SK-N-SH treated with all-trans-retinoic acid at 6 μM for 48 hours (cell line): Measurements from ENCODE around the gene TMEM141.
"Not testable (repeated sequence)": the region's sequence is repeated elsewhere in the genome, so short reads cannot be mapped to it uniquely, and the experiment has no call there.

Experiments used
- ATAC-seq: fragments of 200-7000 bp; cut with Tn5 transposase; 3 replicates; pipeline ENCODE4 v1.9.1; 2020; ENCODE audit warnings: mild to moderate bottlenecking, moderate library complexity
- ARNTL ChIP-seq: fragments of 450-650 bp; formaldehyde crosslinking; IDR thresholded peaks from 2 replicates; pipeline ENCODE4 v1.5.0; 2020; ENCODE audit warnings: low read depth, mild to moderate bottlenecking, moderate library complexity, borderline replicate concordance
- GLIS3 ChIP-seq: fragments of 250-450 bp; sonication (Bioruptor Pico); IDR thresholded peaks from 2 replicates; pipeline ENCODE4 v1.5.0; 2020; ENCODE audit warnings: mild to moderate bottlenecking, moderate library complexity
- ISL1 ChIP-seq: fragments of 250-450 bp; sonication (Bioruptor Pico); IDR thresholded peaks from 2 replicates; pipeline ENCODE4 v2.1.2; 2022; ENCODE audit warnings: mild to moderate bottlenecking, moderate library complexity
- PPARA ChIP-seq: fragments of 250-450 bp; sonication (Bioruptor Pico); IDR thresholded peaks from 2 replicates; pipeline ENCODE4 v1.5.0; 2020; ENCODE audit warnings: mild to moderate bottlenecking, borderline replicate concordance
- RARB ChIP-seq: fragments of 250-450 bp; sonication (Bioruptor Pico); IDR thresholded peaks from 2 replicates; pipeline ENCODE4 v1.8.0; 2021; ENCODE audit warnings: mild to moderate bottlenecking, moderate library complexity
- SNAI2 ChIP-seq: fragments of 250-450 bp; sonication (Bioruptor Pico); IDR thresholded peaks from 2 replicates; pipeline ENCODE4 v1.5.0; 2020; ENCODE audit warnings: mild to moderate bottlenecking, moderate library complexity
- TCF4 ChIP-seq: fragments of 250-450 bp; sonication (Bioruptor Pico); IDR thresholded peaks from 2 replicates; pipeline ENCODE4 v1.8.0; 2021; ENCODE audit warnings: mild to moderate bottlenecking, moderate library complexity, borderline replicate concordance
- TOX ChIP-seq: fragments of 250-450 bp; sonication (Bioruptor Pico); IDR thresholded peaks from 2 replicates; pipeline ENCODE4 v1.8.0; 2021; ENCODE audit warnings: mild to moderate bottlenecking, moderate library complexity, borderline replicate concordance
- ZC3H10 ChIP-seq: fragments of 250-450 bp; sonication (Bioruptor Pico); IDR thresholded peaks from 2 replicates; pipeline ENCODE4 v1.5.1; 2021; ENCODE audit warnings: mild to moderate bottlenecking, moderate library complexity
- ZFP3 ChIP-seq: fragments of 250-450 bp; sonication (Bioruptor Pico); IDR thresholded peaks from 2 replicates; pipeline ENCODE4 v1.5.0; 2020; ENCODE audit warnings: mild to moderate bottlenecking, moderate library complexity
- ZFP30 ChIP-seq: fragments of 450-650 bp; formaldehyde crosslinking; IDR thresholded peaks from 2 replicates; pipeline ENCODE4 v1.5.0; 2022; ENCODE audit warnings: mild to moderate bottlenecking, moderate library complexity
- ZNF565 ChIP-seq: fragments of 450-650 bp; formaldehyde crosslinking; conservative IDR thresholded peaks from 2 replicates; pipeline ENCODE4 v1.5.0; 2020; ENCODE audit warnings: low read depth, mild to moderate bottlenecking, moderate library complexity
- ZNF8 ChIP-seq: fragments of 450-650 bp; formaldehyde crosslinking; IDR thresholded peaks from 2 replicates; pipeline ENCODE4 v1.5.0; 2020; ENCODE audit warnings: mild to moderate bottlenecking, moderate library complexity
- TF ChIP-seq, protein P1 (sequence below): fragments of 250-450 bp; sonication (Bioruptor Pico); IDR thresholded peaks from 2 replicates; pipeline ENCODE4 v1.8.0; 2020; ENCODE audit warnings: mild to moderate bottlenecking, moderate library complexity, borderline replicate concordance
- TF ChIP-seq, protein P2 (sequence below): fragments of 250-450 bp; sonication (Bioruptor Pico); IDR thresholded peaks from 2 replicates; pipeline ENCODE4 v1.5.0; 2020; ENCODE audit warnings: mild to moderate bottlenecking, moderate library complexity
- TF ChIP-seq, protein P3 (sequence below): fragments of 250-450 bp; sonication (Bioruptor Pico); IDR thresholded peaks from 2 replicates; pipeline ENCODE4 v1.5.1; 2021; ENCODE audit warnings: mild to moderate bottlenecking, moderate library complexity
- TF ChIP-seq, protein P4 (sequence below): fragments of 250-450 bp; sonication (Bioruptor Pico); IDR thresholded peaks from 2 replicates; pipeline ENCODE4 v1.5.1; 2020; ENCODE audit warnings: low read depth, mild to moderate bottlenecking, moderate library complexity

TMEM141 gene

DNA sequence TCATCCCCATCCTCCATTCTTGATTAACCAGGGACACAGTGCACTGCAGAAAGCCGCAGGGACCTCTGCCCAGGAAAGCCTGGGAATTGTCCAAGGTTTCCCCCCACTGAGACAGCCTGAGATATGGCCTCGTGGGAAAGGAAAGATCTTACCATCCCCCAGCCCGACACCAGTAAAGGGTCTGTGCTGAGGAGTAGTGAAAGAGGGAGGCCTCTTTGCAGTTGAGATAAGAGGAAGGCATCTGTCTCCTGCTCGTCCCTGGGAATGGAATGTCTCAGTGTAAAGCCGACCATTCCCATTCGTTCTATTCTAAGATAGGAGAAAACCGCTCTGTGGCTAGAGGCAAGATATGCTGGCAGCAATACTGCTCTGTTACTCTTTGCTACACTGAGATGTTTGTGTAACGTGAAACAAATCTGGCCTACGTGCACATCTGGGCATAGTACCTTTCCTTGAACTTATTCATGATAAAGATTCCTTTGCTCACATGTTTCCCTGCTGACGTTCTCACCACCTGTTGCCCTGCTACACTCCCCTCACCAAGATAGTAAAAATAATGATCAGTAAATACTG, 5.7 kb downstream of the TMEM141 start:
- not testable (repeated sequence) for ATAC-seq

DNA sequence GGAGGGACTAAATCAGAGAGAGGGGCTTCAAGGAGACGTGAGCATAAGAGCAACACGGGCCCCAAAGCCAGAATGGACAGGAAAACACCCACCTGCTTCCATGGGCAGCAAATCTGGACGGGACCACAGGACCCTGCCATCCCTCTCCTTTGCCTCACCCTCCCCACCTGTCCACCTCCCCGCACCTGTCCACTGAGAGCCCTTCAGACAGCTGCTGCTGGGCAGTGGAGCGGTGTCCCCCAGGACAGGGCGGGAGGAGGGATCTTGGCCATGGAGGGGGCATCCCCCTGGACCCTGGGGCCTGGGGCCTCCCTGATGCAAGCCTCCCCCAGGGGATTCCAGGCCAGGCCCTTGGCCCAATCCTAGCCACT, 7.5 kb downstream of the TMEM141 start:
- TF ChIP-seq, protein P1, sequence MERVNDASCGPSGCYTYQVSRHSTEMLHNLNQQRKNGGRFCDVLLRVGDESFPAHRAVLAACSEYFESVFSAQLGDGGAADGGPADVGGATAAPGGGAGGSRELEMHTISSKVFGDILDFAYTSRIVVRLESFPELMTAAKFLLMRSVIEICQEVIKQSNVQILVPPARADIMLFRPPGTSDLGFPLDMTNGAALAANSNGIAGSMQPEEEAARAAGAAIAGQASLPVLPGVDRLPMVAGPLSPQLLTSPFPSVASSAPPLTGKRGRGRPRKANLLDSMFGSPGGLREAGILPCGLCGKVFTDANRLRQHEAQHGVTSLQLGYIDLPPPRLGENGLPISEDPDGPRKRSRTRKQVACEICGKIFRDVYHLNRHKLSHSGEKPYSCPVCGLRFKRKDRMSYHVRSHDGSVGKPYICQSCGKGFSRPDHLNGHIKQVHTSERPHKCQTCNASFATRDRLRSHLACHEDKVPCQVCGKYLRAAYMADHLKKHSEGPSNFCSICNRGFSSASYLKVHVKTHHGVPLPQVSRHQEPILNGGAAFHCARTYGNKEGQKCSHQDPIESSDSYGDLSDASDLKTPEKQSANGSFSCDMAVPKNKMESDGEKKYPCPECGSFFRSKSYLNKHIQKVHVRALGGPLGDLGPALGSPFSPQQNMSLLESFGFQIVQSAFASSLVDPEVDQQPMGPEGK (CRISPR knock-in tag), result no peak
- TF ChIP-seq ISL1, result no peak
- TF ChIP-seq ZFP3, result no peak
- no peak for TF ChIP-seq TOX
- TF ChIP-seq, protein P2, sequence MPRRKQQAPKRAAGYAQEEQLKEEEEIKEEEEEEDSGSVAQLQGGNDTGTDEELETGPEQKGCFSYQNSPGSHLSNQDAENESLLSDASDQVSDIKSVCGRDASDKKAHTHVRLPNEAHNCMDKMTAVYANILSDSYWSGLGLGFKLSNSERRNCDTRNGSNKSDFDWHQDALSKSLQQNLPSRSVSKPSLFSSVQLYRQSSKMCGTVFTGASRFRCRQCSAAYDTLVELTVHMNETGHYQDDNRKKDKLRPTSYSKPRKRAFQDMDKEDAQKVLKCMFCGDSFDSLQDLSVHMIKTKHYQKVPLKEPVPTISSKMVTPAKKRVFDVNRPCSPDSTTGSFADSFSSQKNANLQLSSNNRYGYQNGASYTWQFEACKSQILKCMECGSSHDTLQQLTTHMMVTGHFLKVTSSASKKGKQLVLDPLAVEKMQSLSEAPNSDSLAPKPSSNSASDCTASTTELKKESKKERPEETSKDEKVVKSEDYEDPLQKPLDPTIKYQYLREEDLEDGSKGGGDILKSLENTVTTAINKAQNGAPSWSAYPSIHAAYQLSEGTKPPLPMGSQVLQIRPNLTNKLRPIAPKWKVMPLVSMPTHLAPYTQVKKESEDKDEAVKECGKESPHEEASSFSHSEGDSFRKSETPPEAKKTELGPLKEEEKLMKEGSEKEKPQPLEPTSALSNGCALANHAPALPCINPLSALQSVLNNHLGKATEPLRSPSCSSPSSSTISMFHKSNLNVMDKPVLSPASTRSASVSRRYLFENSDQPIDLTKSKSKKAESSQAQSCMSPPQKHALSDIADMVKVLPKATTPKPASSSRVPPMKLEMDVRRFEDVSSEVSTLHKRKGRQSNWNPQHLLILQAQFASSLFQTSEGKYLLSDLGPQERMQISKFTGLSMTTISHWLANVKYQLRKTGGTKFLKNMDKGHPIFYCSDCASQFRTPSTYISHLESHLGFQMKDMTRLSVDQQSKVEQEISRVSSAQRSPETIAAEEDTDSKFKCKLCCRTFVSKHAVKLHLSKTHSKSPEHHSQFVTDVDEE (CRISPR knock-in tag), result no peak
- TF ChIP-seq, protein P3, sequence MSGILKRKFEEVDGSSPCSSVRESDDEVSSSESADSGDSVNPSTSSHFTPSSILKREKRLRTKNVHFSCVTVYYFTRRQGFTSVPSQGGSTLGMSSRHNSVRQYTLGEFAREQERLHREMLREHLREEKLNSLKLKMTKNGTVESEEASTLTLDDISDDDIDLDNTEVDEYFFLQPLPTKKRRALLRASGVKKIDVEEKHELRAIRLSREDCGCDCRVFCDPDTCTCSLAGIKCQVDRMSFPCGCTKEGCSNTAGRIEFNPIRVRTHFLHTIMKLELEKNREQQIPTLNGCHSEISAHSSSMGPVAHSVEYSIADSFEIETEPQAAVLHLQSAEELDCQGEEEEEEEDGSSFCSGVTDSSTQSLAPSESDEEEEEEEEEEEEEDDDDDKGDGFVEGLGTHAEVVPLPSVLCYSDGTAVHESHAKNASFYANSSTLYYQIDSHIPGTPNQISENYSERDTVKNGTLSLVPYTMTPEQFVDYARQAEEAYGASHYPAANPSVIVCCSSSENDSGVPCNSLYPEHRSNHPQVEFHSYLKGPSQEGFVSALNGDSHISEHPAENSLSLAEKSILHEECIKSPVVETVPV (CRISPR knock-in tag), result no peak
- no peak for TF ChIP-seq ZNF8 (CRISPR knock-in tag)
- no peak for TF ChIP-seq ZC3H10
- TF ChIP-seq SNAI2 (CRISPR knock-in tag), result no peak
- TF ChIP-seq ZFP30 (CRISPR knock-in tag), result no peak
- TF ChIP-seq TCF4 (CRISPR knock-in tag), result no peak
- no peak for TF ChIP-seq PPARA (CRISPR knock-in tag)
- no peak for TF ChIP-seq ARNTL
- TF ChIP-seq ZNF565, result no peak
- ATAC-seq, result no peak

More for the DNA sequence above, 5.7 kb downstream of the TMEM141 start:
- TF ChIP-seq TCF4 (CRISPR knock-in tag), result peak; percentile 13; the same call in 1 of the 2 replicates
- TF ChIP-seq, all 23 proteins: peak for 1; not testable (repeated sequence) for 22

DNA sequence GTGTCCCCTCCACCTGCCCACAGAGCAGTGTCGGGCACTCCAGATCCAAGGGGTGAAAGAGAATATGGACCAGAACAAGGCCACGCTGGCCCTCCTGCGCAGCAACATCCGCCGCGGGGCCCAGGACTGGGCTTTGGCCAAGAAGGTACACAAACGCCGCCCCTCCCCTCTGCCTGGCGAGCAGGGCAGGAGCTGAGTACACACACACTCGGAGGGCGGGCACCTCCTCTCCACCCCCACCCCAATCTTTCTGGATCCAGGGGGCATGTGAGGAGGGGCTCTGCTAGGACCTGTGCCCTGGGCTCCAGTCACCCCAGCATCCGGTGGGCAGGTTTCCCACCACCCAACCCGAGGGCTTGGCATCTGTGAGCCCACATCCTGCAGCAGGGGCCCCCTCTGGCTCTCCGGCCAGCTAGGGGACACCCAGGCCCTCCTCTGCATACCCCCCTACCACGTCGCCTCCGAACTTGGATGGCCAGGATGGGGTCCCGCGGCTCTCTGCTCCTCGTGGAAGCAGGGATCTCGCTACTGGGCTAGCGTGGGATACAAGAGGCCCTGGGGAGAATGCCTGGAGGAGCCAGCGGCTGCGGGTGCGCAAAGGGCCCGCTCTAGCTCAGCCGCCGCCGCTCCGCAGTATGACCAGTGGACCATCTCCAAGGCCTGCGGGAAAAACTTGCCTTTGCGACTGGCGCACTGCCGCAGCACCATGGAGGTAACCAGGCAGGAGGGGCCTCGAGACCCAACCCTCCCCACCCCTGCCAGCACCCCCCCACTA, 8.1 kb downstream of the TMEM141 start:
- TF ChIP-seq, protein P4, sequence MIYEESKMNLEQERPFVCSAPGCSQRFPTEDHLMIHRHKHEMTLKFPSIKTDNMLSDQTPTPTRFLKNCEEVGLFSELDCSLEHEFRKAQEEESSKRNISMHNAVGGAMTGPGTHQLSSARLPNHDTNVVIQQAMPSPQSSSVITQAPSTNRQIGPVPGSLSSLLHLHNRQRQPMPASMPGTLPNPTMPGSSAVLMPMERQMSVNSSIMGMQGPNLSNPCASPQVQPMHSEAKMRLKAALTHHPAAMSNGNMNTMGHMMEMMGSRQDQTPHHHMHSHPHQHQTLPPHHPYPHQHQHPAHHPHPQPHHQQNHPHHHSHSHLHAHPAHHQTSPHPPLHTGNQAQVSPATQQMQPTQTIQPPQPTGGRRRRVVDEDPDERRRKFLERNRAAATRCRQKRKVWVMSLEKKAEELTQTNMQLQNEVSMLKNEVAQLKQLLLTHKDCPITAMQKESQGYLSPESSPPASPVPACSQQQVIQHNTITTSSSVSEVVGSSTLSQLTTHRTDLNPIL (CRISPR knock-in tag), result no peak
- TF ChIP-seq GLIS3 (CRISPR knock-in tag), result no peak
- no peak for ATAC-seq

DNA sequence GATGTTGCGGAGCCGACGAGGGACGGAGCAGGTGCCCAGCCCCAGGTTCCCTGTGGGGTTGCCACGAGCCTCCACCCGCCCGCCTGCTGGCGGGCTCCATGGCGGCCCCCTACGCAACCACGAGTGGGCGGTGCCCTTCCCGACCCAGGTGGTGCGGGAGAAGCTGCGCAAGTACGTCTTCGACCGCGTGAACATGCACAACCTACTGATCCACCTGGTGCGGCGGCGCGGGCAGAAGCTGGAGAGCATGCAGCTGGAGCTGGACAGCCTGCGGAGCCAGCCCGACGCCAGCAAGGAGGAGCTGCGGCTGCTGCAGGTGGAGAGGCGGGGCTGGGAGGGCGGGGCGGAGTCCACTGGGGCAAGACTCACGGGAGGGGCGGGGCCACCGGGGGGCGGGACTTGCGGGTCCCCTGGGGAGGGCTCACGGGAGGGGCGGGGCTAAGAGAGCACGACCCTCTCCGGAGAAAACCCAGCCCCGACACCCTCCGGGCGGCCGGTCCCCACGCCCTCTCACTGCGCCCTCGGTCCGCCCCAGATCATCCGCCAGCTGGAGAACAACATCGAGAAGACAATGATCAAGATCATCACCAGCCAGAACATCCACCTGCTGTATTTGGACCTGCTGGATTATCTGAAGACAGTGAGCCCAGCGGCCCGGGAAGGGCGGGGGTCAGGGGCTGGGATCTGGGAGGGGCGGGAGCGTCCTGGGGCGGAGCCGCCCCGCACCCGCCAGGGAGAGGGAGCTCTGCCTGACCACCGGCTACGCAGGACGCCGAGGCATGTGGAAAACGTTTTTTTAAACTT, 8.9 kb downstream of the TMEM141 start:
- ATAC-seq, result peak; percentile 76
- TF ChIP-seq RARB (CRISPR knock-in tag) (no peak), ARNTL (no peak)
- TF ChIP-seq, protein P4 (CRISPR knock-in tag), result no peak
